Glutamatergic neuron (in vitro differentiated cells): ENCODE results near the gene LMO2. TPM values are rescaled to one million over a fixed set of nuclear protein-coding genes. Genes with fewer than 3 reads are reported as not detected.

Source experiments
- DNase-seq: peaks from one replicate; pipeline ENCODE4 v3.0.0; 2022
- H3K27ac Mint-ChIP-seq: one replicate; pipeline ENCODE4 v1.8.0; 2020; ENCODE audit warnings: mild to moderate bottlenecking, mixed read lengths, inconsistent platforms; ENCODE audit not compliant: unreplicated experiment
- H3K27me3 Mint-ChIP-seq: one replicate; pipeline ENCODE4 v1.8.0; 2020; ENCODE audit warnings: mild to moderate bottlenecking, moderate library complexity, mixed read lengths, inconsistent platforms; ENCODE audit not compliant: unreplicated experiment
- H3K36me3 Mint-ChIP-seq: one replicate; pipeline ENCODE4 v1.8.0; 2020; ENCODE audit warnings: mild to moderate bottlenecking, mixed read lengths, inconsistent platforms; ENCODE audit not compliant: unreplicated experiment
- H3K4me1 Mint-ChIP-seq: one replicate; pipeline ENCODE4 v1.8.0; 2020; ENCODE audit warnings: mild to moderate bottlenecking, low read depth, mixed read lengths, inconsistent platforms; ENCODE audit not compliant: unreplicated experiment
- H3K4me3 Mint-ChIP-seq: one replicate; pipeline ENCODE4 v1.8.0; 2020; ENCODE audit warnings: mild to moderate bottlenecking, mixed read lengths, inconsistent platforms; ENCODE audit not compliant: unreplicated experiment
- H3K9me3 Mint-ChIP-seq: one replicate; pipeline ENCODE4 v1.8.0; 2020; ENCODE audit warnings: mild to moderate bottlenecking, moderate library complexity, mixed read lengths, inconsistent platforms; ENCODE audit not compliant: unreplicated experiment
- long read RNA-seq: library from polyadenylated mRNA; unstranded; transcript quantifications from one replicate; pipeline ENCODE4 v2.0.0, GENCODE V29; 2020; ENCODE audit not compliant: unreplicated experiment
- total RNA-seq: library from RNA; stranded (reverse); fragmentation: NEBNext Ultra II Directional; extraction: Animal tissue kit (Norgen Biotek cat#: 25700); gene quantifications from one replicate; pipeline ENCODE4 v1.2.1, GENCODE V29; 2021; ENCODE audit not compliant: unreplicated experiment
- TF ChIP-seq, protein P1 (sequence below): fragments of 200-600 bp; sonication (generic); IDR thresholded peaks from one replicate; pipeline ENCODE4 v1.5.0; 2021; ENCODE audit not compliant: partially characterized antibody, unreplicated experiment

LMO2 gene
- total RNA-seq: 2.7 TPM
- long read RNA-seq, partial matches to known transcripts: 0 of 1 reads
- long read RNA-seq, other reads (novel, unspliced or antisense): 1 of 1 reads

DNA sequence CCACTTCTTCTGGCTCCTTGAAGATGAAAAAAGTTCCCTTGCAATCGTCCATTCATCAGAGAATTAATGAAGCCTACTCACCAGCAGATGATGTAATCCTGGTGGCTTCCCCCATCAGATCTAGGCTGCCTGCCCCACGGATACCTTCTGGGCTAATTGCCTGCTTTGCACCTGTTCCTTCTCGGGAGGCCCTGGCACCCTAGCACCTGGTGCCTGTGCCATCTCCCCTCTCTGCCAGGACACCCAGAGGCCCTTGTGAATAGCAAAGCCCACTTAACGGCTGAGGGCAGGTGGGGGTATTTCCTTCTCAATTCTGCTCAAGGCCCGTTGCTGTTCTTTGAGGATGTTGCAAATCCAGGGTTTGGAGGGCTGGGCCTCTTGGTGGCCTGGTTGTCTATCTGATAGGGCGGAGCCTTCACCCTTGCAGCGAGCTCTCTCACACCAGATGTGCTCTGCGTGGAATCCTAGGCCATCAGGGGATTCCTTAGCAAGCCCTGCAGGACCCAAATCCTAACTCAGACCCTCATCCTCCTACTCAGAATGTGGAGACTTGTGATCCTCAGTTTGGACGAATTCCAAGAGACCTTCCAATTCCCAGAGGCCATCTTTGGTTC lies at the start of gene LMO2:
Gene LMO2, minus strand, starts transcription at position 363 of the 614 bp plus-strand sequence. CDS start 22,360 bp downstream, outside the sequence.
- Mint-ChIP-seq H3K27me3 (no peaks in the 10 kb centered on the region), H3K36me3 (no peaks in the 10 kb centered on the region), H3K9me3 (no peaks in the 10 kb centered on the region), H3K4me3 (no peak within 1 kb of the TSS), H3K27ac (no peak within 1 kb of the TSS), H3K4me1 (peaks cover 2% of the 10 kb centered on the region)
- TF ChIP-seq, protein P1, sequence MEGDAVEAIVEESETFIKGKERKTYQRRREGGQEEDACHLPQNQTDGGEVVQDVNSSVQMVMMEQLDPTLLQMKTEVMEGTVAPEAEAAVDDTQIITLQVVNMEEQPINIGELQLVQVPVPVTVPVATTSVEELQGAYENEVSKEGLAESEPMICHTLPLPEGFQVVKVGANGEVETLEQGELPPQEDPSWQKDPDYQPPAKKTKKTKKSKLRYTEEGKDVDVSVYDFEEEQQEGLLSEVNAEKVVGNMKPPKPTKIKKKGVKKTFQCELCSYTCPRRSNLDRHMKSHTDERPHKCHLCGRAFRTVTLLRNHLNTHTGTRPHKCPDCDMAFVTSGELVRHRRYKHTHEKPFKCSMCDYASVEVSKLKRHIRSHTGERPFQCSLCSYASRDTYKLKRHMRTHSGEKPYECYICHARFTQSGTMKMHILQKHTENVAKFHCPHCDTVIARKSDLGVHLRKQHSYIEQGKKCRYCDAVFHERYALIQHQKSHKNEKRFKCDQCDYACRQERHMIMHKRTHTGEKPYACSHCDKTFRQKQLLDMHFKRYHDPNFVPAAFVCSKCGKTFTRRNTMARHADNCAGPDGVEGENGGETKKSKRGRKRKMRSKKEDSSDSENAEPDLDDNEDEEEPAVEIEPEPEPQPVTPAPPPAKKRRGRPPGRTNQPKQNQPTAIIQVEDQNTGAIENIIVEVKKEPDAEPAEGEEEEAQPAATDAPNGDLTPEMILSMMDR: no peak
- DNase-seq: no peak

DNA sequence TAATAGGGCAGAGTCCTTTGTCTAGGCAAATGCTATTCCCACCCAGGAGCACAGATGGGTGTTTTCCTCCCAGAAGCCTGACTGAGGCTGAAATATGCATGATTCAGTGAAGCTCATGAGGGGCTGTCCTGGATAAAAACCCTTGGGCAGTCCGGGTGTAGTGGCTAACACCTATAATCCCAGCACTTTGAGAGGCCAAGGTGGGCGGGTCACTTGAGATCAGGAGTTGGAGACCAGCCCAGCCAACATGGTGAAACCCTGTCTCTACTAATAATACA lies 48.6 kb upstream of the LMO2 start:
- Mint-ChIP-seq H3K4me1 (peaks cover 4% of the 10 kb centered on the region), H3K9me3 (no peaks in the 10 kb centered on the region), H3K4me3 (no peak overlapping the region), H3K36me3 (no peaks in the 10 kb centered on the region), H3K27me3 (peaks cover 8% of the 10 kb centered on the region), H3K27ac (no peak overlapping the region)
- TF ChIP-seq, protein P1: no peak
- no peak for DNase-seq

DNA sequence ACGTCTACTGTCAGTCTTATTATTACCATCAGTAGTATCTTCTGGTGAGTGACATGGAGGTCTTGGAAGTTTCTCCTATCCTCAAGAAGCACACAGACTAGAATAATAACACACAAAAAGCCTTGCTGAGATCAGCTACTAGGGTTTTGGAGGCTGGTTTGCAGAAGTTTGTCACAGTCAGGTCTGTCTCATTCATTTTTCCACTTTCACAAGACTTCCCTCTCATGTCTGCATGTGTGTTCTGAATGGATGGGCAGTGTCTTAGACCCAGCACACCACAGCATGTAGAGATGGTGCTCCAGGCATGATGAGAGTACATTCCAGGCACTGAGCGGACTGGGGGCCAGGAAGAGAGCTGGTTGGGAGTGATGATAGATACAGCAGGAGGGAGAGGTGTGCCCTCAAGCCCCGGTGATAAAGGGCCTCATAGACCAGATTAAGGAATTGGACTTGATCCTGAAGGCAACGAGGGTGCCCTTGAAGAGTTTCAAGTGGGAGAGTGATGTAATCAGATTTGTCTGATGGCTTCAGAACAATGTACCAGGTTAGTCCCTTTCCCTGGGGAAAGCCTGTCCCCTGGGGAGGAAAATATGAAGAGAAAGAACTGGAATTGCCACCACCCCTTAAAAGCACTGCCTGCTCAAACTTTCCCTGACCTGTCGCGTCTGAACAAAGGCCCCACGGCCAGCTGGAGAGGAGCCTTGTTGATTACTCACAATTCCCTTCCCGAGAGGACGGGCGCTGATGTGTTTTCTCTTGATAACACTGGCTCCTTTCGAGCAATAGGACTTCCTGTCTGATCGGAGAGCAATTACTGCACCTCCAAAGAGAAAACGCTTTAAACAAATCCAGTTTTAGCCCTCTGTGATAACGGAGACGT lies 45.1 kb upstream of the LMO2 start:
- no peak for DNase-seq
- H3K36me3 Mint-ChIP-seq: peaks cover 7% of the 10 kb centered on the region
- H3K4me3 Mint-ChIP-seq: no peak overlapping the region
- H3K4me1 Mint-ChIP-seq: peaks cover 8% of the 10 kb centered on the region
- H3K27ac Mint-ChIP-seq: no peak overlapping the region
- H3K27me3 Mint-ChIP-seq: peaks cover 10% of the 10 kb centered on the region
- peaks cover 11% of the 10 kb centered on the region for H3K9me3 Mint-ChIP-seq
- TF ChIP-seq, protein P1: no peak

DNA sequence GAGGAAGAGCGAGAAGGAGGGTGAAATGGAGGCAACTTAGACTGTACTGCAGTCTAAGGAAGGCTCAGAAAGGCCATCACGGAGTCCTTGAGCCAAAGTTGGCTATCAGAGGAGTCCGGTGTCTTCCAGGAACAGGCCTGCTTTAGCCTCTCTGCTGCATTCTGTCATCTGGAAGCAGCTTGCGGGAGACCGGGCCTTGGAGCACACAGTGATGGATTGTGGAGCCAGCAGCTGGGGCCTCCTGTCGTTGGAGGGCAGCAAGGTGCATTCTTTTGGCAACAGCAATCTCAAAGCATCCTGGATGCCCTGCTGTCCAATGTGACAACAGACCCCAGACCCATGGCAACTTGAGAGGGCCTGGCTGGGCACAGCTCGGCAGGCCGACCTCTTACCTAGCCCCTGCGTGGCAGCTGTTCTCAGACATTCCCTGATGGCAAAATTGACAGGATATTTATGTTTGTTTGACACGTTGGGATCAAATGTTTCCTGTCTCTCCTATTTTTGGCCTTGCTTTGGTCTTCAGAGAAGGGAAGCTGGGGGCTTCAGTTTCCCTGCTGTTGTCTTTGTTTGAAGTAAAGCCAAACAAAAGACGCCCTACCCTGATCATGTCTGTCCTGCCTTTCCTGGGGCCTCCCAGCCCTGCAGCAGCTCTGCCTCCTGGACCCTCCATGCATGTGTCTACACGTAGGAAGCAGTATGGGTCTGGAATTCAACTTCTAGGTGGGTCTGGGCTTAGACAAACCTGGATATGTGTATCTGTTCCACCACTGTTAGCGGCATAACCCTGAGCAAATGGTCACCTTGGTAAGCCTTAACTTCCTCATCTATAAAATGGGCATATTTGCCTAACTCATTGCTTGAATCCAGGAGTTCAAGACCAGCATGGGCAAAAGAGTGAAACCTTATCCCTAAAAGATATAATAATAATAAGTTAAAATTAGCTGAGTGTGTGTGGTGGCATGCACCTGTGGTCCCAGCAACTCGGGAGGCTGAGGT lies 43.9 kb upstream of the LMO2 start:
- Mint-ChIP-seq H3K4me1 (peaks cover 10% of the 10 kb centered on the region), H3K27ac (no peak overlapping the region), H3K4me3 (no peak overlapping the region), H3K9me3 (peaks cover 16% of the 10 kb centered on the region), H3K36me3 (peaks cover 17% of the 10 kb centered on the region), H3K27me3 (peaks cover 7% of the 10 kb centered on the region)
- peak; percentile 28 for DNase-seq
- TF ChIP-seq, protein P1: no peak
